ENCODE data around the gene OR2M7.
"Not testable (repeated sequence)": the region's sequence is repeated elsewhere in the genome, so short reads cannot be mapped to it uniquely, and the experiment has no call there.

OR2M7 gene

GRCh38 chr1:248324468-248324867, at the start of gene OR2M7:
TSS of gene OR2M7 (minus strand) at chr1:248324568. CDS start at chr1:248324568, 0 bp downstream.
- DNase-seq, result no peak

GRCh38 chr1:248373761-248374160, 49.4 kb upstream of the OR2M7 start:
- DNase-seq, result no peak

GRCh38 chr1:248372394-248372793, 48.0 kb upstream of the OR2M7 start:
- DNase-seq, result no peak

- DNase-seq, result no peak
Observed at GRCh38 chr1:248366609-248367008, 42.2 kb upstream of the OR2M7 start.

GRCh38 chr1:248361121-248361715, 36.9 kb upstream of the OR2M7 start, which contains the start of gene OR2T4:
TSS of gene OR2T4 (plus strand) at chr1:248361665. CDS start at chr1:248361665, 0 bp downstream.
- no peak for DNase-seq

- no peak for DNase-seq
Observed at GRCh38 chr1:248359415-248359814, 35.0 kb upstream of the OR2M7 start.

- DNase-seq, result no peak
Observed at GRCh38 chr1:248348475-248348874, 24.1 kb upstream of the OR2M7 start, which contains the start of gene OR14C36. TSS of gene OR14C36 (plus strand) at chr1:248348775. CDS start at chr1:248348775, 0 bp downstream.

GRCh38 chr1:248343451-248343850, 19.1 kb upstream of the OR2M7 start:
- no peak for DNase-seq

- DNase-seq, result no peak
Observed at GRCh38 chr1:248316796-248317195, 7.6 kb downstream of the OR2M7 start.

GRCh38 chr1:248306740-248307139, 17.6 kb downstream of the OR2M7 start:
- DNase-seq, result not testable (repeated sequence)

GRCh38 chr1:248306103-248306502, 18.3 kb downstream of the OR2M7 start:
- no peak for DNase-seq

GRCh38 chr1:248305672-248306071, 18.7 kb downstream of the OR2M7 start:
- not testable (repeated sequence) for DNase-seq

- DNase-seq, result no peak
Observed at GRCh38 chr1:248303324-248303723, 21.0 kb downstream of the OR2M7 start, which contains the start of gene OR2T12. TSS of gene OR2T12 (minus strand) at chr1:248303424. CDS start at chr1:248295578, 7,846 bp downstream.

GRCh38 chr1:248288391-248288790, 36.0 kb downstream of the OR2M7 start:
- DNase-seq, result no peak

GRCh38 chr1:248277876-248278275, 46.5 kb downstream of the OR2M7 start, which contains the start of gene OR2T33:
TSS of gene OR2T33 (minus strand) at chr1:248277976. CDS start at chr1:248273814, 4,162 bp downstream.
- no peak for DNase-seq
